Measurements from ENCODE around the gene OSBPL3. TPM values are rescaled to one million over a fixed set of nuclear protein-coding genes. Genes with fewer than 3 reads are reported as not detected.

OSBPL3 gene
- total RNA-seq, 1 experiment from 2014 or later, result 36.8 TPM

- Histone ChIP-seq H3K9me2 (ENCODE audit: insufficient read depth) (no peaks in the 10 kb centered on the region), H3K9ac (ENCODE audit: low read length) (0 out of 2 replicates have a peak overlapping the region, but pooled peaks have one; percentile 5), H3K4me2 (ENCODE audit: low read length) (peak overlapping the region; percentile 60), H3K27ac (ENCODE audit: low read depth, low read length) (peak overlapping the region; percentile 1), H3K4me3 (replicated peaks in 1 of 2; ENCODE audit: low read depth in 1 of 2, low read length in 2 of 2) (peak overlapping the region in 1 of 2 experiments; percentile 1; a peak in 1 of 4 replicates), H3K27me3 (ENCODE audit: insufficient read depth, low read length) (no peaks in the 10 kb centered on the region), H3K9me3 (ENCODE audit: control insufficient read depth in 1 of 2, insufficient read depth in 1 of 2, low read depth in 1 of 2, low read length in 2 of 2) (no peaks in the 10 kb centered on the region), H4K20me1 (ENCODE audit: insufficient read depth) (peaks cover 10% of the 10 kb centered on the region; the same call in 1 of the 2 replicates), H2AFZ (ENCODE audit: low read depth, low read length, poor library complexity, severe bottlenecking) (no peak overlapping the region), H3K4me1 (ENCODE audit: control insufficient read depth in 1 of 2, insufficient read depth in 2 of 2, low read length in 2 of 2) (peaks cover 77 to 80% of the 10 kb centered on the region in 2 experiments), H3K79me2 (ENCODE audit: insufficient read depth, low read length) (peaks cover 98% of the 10 kb centered on the region), H3K36me3 (ENCODE audit: control insufficient read depth in 1 of 2, insufficient read depth in 2 of 2, low read length in 2 of 2) (no peaks in the 10 kb centered on the region)
- DNase-seq (ENCODE audit: low read depth, low spot score) (no peak), ATAC-seq (peak; percentile 67)
- RAD21 ChIA-PET (ENCODE audit: low non-redundant PET in 1 of 2, low total read pairs in 2 of 2, uncharacterized antibody in 2 of 2, unreplicated experiment in 2 of 2), result no interaction called here
- intact Hi-C loops (cut with micrococcal nuclease), result no loop called here
- POLR2A ChIA-PET, result no interaction called here
- no TSS peak for BruUV-seq (replicated peaks)
- CTCF ChIA-PET, result interaction anchor here (2.3 kb wide), 1 partner anchor 17 kb away, joined by 7 read pairs; no protein-coding TSS in a partner anchor
- TF ChIP-seq JUND (IDR thresholded peaks at IDR 0.05) (peak; percentile 58), EGR1 (IDR thresholded peaks at IDR 0.05; ENCODE audit: low read depth) (no peak), CBX3 (IDR thresholded peaks at IDR 0.05; ENCODE audit: low read depth) (peak; percentile 82), YY1 (IDR thresholded peaks at IDR 0.05; ENCODE audit: extremely low read depth, insufficient replicate concordance, low read depth, low read length) (no peak), TCF7L2 (IDR thresholded peaks at IDR 0.05; ENCODE audit: borderline replicate concordance, extremely low read depth, insufficient read depth, insufficient read length) (no peak), MAX (IDR thresholded peaks at IDR 0.05) (peak; percentile 73), POLR2A (IDR thresholded peaks at IDR 0.05; ENCODE audit: borderline replicate concordance, extremely low read depth, insufficient read depth, insufficient read length) (no peak), CTCF (IDR thresholded peaks at IDR 0.05 in 2 of 3, conservative IDR thresholded peaks at IDR 0.05 in 1 of 3; ENCODE audit: borderline replicate concordance in 1 of 3, insufficient read depth in 1 of 3, low read depth in 2 of 3, low read length in 2 of 3) (no peak), CEBPB (IDR thresholded peaks at IDR 0.05; ENCODE audit: low read depth) (peak; percentile 38; the same call in 1 of the 2 replicates), EZH2 (IDR thresholded peaks at IDR 0.05) (no peak), ELF1 (IDR thresholded peaks at IDR 0.05; ENCODE audit: borderline replicate concordance, low read depth) (no peak), RAD21 (IDR thresholded peaks at IDR 0.05; ENCODE audit: low read depth) (no peak), EZH2phosphoT487 (IDR thresholded peaks at IDR 0.05; ENCODE audit: borderline replicate concordance) (no peak), SRF (IDR thresholded peaks at IDR 0.05; ENCODE audit: low read depth) (no peak), FOSL1 (IDR thresholded peaks at IDR 0.05; ENCODE audit: low read depth) (no peak; the same call in 1 of the 2 replicates), ZBTB33 (IDR thresholded peaks at IDR 0.05; ENCODE audit: extremely low read depth, insufficient replicate concordance, low read length) (no peak), POLR2AphosphoS5 (IDR thresholded peaks at IDR 0.05; ENCODE audit: low read depth, low read length) (no peak), ZFX (IDR thresholded peaks at IDR 0.05) (no peak), ATF3 (IDR thresholded peaks at IDR 0.05) (no peak)
Measured at GRCh38 chr7:24965831-24966708, 13.9 kb downstream of the OSBPL3 start.

Measured in HCT116 (cell line).